Activated CD4-positive, alpha-beta T cell treated with anti-CD3 and anti-CD28 coated beads for 48 hours (primary cell): ENCODE measurements around the gene CDC42EP2.

Source experiments
- DNase-seq: peaks from one replicate; pipeline ENCODE4 v3.0.0-alpha.2; 2020

Gene CDC42EP2

GRCh38 chr11:65362966-65363365, 48.3 kb downstream of the CDC42EP2 start:
- no peak for DNase-seq

GRCh38 chr11:65363770-65364169, 49.1 kb downstream of the CDC42EP2 start:
- DNase-seq, result no peak

DNA sequence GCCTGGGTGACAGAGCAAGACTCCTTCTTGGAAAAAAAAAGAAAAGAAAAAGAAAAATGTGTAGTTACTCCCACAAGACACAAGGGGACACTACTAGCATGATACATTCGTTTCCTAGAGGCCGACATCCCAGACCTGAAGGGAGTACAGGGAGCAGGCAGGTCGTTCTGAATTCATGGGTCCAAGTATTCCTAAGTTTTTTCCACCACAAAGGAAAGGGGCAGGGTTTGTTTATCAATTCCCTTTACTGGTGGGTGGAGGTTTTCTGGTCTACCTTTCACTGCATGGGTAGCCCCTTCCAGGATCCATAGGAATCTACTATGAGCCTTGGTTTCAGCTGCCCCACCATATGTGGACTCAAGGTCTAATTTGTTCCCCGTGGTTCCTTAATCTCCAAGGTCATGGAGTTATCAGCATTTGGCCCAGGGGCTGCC, 51.7 kb downstream of the CDC42EP2 start:
- DNase-seq, result no peak

- DNase-seq, result no peak
Measured at GRCh38 chr11:65370659-65371049, 56.0 kb downstream of the CDC42EP2 start.
